Gastrocnemius medialis (tissue), 4 donors: Measurements from ENCODE around the gene B3GNT8. TPM values are rescaled to one million over a fixed set of nuclear protein-coding genes. Genes with fewer than 3 reads are reported as not detected.

Experiments used
- ATAC-seq, 2 donors: fragments of 150-250 bp; one replicate each; pipeline ENCODE4 v1.9.1; 2016
- DNase-seq, 2 donors: peaks; one replicate each; pipeline ENCODE4 v3.0.0-alpha.2; 2019
- H3K27ac ChIP-seq, 4 donors: fragments of 200-600 bp; sonication (generic); 1 replicate in 1 of 4; 2 replicates in 3 of 4; pipeline ENCODE4 v1.5.1; 2016 to 2018; ENCODE audit warnings: mild to moderate bottlenecking in 2 of 4, moderate library complexity in 1 of 4
- H3K27me3 ChIP-seq, 3 donors: fragments of 200-600 bp; sonication (generic) in 2 of 3; 1 replicate in 1 of 3; 2 replicates in 2 of 3; pipeline versions ENCODE4 v1.5.1 to v1.6.0; 2016 to 2019; ENCODE audit warnings: mild to moderate bottlenecking in 1 of 3, moderate library complexity in 1 of 3
- H3K36me3 ChIP-seq, 2 donors: fragments of 200-600 bp; sonication (generic) in 1 of 2; one replicate each; pipeline ENCODE4 v1.5.1; 2017 to 2018
- H3K4me1 ChIP-seq, 2 donors: fragments of 200-600 bp; sonication (generic) in 1 of 2; one replicate each; pipeline ENCODE4 v1.5.1; 2016 to 2017; ENCODE audit warnings: mild to moderate bottlenecking in 2 of 2
- H3K4me3 ChIP-seq, 4 donors: fragments of 200-600 bp; sonication (generic) in 3 of 4; 1 replicate in 1 of 4; 2 replicates in 3 of 4; pipeline ENCODE4 v1.5.1; 2016 to 2019; ENCODE audit warnings: mild to moderate bottlenecking in 2 of 4
- H3K9me3 ChIP-seq, 3 donors: fragments of 200-600 bp; sonication (generic) in 2 of 3; 1 replicate in 1 of 3; 2 replicates in 2 of 3; pipeline ENCODE4 v1.5.1; 2016 to 2019
- POLR2A ChIP-seq, 2 donors: fragments of 450-650 bp; IDR thresholded peaks; one replicate each; pipeline ENCODE4 v1.6.1; 2017; ENCODE audit warnings: antibody characterized with exemption in 2 of 2, mild to moderate bottlenecking in 2 of 2, moderate library complexity in 2 of 2
- in situ Hi-C, 4 donors: fragments of 200-750 bp; cut with MboI; loops; one replicate each; pipeline versions ENCODE4 v1.15.0 to v1.8.0; 2017; ENCODE audit warnings: low sequenced_read_pairs in 4 of 4
- intact Hi-C: fragments of 100-400 bp; cut with DNase I; formaldehyde crosslinking; loops from one replicate; pipeline ENCODE4 v1.15.1; 2023; ENCODE audit warnings: low total_unique reads
- total RNA-seq, 4 donors: library from RNA; depleted of rRNA; stranded (reverse); fragments of >200 nt; gene quantifications; one replicate each; pipeline versions ENCODE4 v1.1.0 to v1.2.3, GENCODE V29; 2016
- TF ChIP-seq, protein P1 (sequence below), 5 experiments: fragments of 450-650 bp in 3 of 5; fragments of 200-600 bp in 2 of 5; sonication (generic) in 2 of 5; IDR thresholded peaks in 4 of 5; conservative IDR thresholded peaks in 1 of 5; 1 replicate in 4 of 5; 2 replicates in 1 of 5; pipeline ENCODE4 v1.5.1; 2016 to 2019; ENCODE audit warnings: antibody characterized with exemption in 5 of 5, mild to moderate bottlenecking in 3 of 5, moderate library complexity in 3 of 5

The B3GNT8 gene
- total RNA-seq, 4 donors from 2014 or later = 0.24 to 0.33 (median 0.33) TPM; not detected in 1

DNA sequence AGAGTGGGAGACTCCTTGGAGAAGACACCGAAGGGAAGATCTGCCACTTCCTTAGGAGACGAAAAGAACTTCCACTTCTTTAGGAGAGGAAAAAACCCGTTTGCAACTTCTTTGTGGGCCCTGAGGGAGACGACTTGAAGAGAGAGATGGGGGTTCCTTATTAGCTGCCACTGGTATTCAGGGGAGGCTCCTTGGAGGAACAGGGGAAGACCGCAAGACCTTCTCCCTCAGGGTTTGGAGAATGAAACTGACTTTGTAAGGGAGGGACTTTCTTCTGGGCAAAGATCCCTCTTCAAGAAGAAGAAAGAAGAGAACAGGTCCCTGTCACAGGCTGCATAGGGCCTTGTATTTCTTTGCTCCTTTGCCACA, 29.1 kb downstream of the B3GNT8 start:
- intact Hi-C loops (loop anchor here (2.0 kb wide), 1 partner anchor 17 kb away; no protein-coding TSS in a partner anchor), in situ Hi-C loops (no loop called here)
- Histone ChIP-seq H3K4me1 (peaks cover 25 to 27% of the 10 kb centered on the region in 2 donors), H3K36me3 (no peaks in the 10 kb centered on the region), H3K27me3 (no peaks in the 10 kb centered on the region), H3K27ac (peak overlapping the region; percentile 90 to 97 (median 94)), H3K9me3 (no peaks in the 10 kb centered on the region), H3K4me3 (peak overlapping the region; percentile 73 to 95 (median 92))
- peak in 1 of 2 donors; percentile 7 for ATAC-seq
- DNase-seq = no peak
- TF ChIP-seq POLR2A (IDR thresholded peaks at IDR 0.05) = no peak
- TF ChIP-seq, protein P1, sequence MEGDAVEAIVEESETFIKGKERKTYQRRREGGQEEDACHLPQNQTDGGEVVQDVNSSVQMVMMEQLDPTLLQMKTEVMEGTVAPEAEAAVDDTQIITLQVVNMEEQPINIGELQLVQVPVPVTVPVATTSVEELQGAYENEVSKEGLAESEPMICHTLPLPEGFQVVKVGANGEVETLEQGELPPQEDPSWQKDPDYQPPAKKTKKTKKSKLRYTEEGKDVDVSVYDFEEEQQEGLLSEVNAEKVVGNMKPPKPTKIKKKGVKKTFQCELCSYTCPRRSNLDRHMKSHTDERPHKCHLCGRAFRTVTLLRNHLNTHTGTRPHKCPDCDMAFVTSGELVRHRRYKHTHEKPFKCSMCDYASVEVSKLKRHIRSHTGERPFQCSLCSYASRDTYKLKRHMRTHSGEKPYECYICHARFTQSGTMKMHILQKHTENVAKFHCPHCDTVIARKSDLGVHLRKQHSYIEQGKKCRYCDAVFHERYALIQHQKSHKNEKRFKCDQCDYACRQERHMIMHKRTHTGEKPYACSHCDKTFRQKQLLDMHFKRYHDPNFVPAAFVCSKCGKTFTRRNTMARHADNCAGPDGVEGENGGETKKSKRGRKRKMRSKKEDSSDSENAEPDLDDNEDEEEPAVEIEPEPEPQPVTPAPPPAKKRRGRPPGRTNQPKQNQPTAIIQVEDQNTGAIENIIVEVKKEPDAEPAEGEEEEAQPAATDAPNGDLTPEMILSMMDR (IDR thresholded peaks at IDR 0.05 in 4 of 5, conservative IDR thresholded peaks at IDR 0.05 in 1 of 5) = no peak

DNA sequence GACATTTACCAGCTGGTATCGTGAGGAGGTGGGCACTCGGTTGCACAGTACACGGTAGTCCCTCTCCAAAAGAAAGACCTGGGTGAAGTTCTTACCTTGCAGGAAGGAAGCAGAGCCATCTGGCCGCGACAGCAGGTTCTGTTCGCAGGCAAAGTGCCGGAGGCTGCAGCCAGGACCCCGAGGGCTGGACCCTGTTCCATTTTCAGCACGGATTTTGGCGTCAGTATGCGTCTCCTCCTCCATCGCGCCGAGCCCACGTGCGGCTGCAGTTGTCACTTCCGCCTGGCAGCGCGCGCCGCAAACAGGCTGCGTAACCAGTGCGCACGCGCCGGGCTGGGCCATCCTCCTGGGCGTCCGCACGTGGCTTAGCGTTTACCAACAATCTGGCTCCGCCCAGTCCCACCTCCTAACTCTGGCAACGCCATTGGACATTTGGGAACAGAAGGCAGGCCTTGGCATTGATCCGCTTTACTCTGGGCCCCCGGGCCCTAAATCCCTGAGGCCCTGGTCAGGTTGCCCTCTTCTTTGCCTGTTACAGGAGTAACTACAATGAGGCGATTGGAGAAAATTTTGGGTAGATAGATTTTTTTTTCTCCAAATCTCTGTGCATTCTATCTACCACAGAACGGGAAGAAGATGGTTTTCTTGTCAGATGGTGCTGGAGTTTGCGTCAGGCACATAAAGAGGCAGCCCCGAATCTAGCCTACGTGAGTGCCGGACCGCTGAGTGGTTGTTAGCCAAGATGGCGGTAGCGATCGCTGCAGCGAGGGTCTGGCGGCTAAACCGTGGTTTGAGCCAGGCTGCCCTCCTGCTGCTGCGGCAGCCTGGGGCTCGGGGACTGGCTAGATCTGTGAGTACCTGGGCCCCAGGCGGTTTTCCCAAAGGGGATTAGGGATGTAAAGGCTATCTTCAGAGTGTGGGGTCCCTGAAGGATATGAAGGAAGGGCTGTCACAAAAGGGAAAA, 29.8 kb downstream of the B3GNT8 start, which contains the start of the genes BCKDHA and EXOSC5:
Gene BCKDHA (plus strand): TSS at position 733 of the 964 bp plus-strand sequence. CDS start 10 bp downstream, at position 743.
Gene EXOSC5 (minus strand): TSS at position 274 of the 964 bp plus-strand sequence. CDS start 31 bp downstream, at position 243.
- Histone ChIP-seq H3K27me3 (no peaks in the 10 kb centered on the region), H3K4me1 (peaks cover 23 to 25% of the 10 kb centered on the region in 2 donors), H3K36me3 (no peaks in the 10 kb centered on the region), H3K27ac (peak within 1 kb of the TSS; percentile 90 to 97 (median 94)), H3K9me3 (no peaks in the 10 kb centered on the region), H3K4me3 (peak within 1 kb of the TSS; percentile 89 to 95 (median 92))
- intact Hi-C loops = loop anchor here (1.0 to 2.0 kb wide), 4 partner anchors 17 to 134 kb away; partner anchors contain the start of genes B9D2 and DMAC2
- in situ Hi-C loops = no loop called here
- TF ChIP-seq POLR2A (IDR thresholded peaks at IDR 0.05) = peak; percentile 50 to 67
- TF ChIP-seq, protein P1 (IDR thresholded peaks at IDR 0.05 in 4 of 5, conservative IDR thresholded peaks at IDR 0.05 in 1 of 5) = peak in 1 of 5 experiments; percentile 12
- DNase-seq (peak; percentile 99 to 100), ATAC-seq (peak; percentile 98 to 99)

DNA sequence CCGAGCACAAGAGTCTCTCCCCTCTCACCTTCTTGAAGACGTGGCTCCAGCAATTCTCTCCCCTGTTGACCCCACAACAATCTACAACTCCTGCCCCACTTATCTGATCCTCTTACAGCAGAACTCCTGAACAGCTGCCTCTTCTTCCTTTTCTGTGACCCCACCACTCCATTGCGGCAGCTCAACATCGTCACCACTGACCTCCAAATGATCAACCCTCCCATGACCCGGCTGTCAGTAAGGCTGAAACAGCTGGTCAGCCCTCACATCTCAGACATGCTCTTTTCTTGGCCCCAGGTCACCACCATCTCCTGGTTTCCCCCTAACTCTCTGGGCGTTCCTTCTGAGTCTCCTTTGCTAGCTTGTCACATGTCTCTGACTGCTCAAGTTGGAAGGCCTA, 31.8 kb downstream of the B3GNT8 start:
- Histone ChIP-seq H3K9me3 (no peaks in the 10 kb centered on the region), H3K27me3 (no peaks in the 10 kb centered on the region), H3K4me1 (peaks cover 23 to 25% of the 10 kb centered on the region in 2 donors), H3K27ac (no peak overlapping the region), H3K36me3 (peaks cover 0 to 16% of the 10 kb centered on the region in 2 donors), H3K4me3 (no peak overlapping the region)
- intact Hi-C loops (no loop called here), in situ Hi-C loops (no loop called here)
- TF ChIP-seq, protein P1 (IDR thresholded peaks at IDR 0.05 in 4 of 5, conservative IDR thresholded peaks at IDR 0.05 in 1 of 5) = no peak
- TF ChIP-seq POLR2A (IDR thresholded peaks at IDR 0.05) = no peak
- ATAC-seq (no peak), DNase-seq (no peak)

DNA sequence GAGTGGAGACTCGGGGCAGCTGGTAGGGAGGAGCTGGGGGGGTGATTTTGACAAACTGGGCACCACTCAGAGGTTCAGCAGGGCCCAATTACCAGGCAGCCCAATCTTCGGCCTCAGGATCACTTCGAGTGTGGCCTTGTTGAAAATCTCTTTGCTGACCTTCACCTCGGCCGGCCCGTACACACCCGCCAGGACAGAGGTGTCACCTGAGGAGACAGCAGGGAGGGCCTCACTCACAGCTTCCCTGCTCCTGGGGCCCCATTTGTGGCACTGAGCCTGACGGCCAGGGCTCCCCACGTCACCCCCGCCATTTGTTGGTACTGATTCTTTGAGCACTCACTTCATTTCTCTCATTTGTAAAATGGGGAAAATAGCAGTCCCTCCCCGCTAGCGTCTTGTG, 34.4 kb downstream of the B3GNT8 start:
- H3K27ac ChIP-seq = no peak overlapping the region
- no peaks in the 10 kb centered on the region for H3K27me3 ChIP-seq
- H3K9me3 ChIP-seq = no peaks in the 10 kb centered on the region
- peaks cover 0 to 42% of the 10 kb centered on the region in 2 donors for H3K36me3 ChIP-seq
- in situ Hi-C loops = no loop called here
- no peak overlapping the region for H3K4me3 ChIP-seq
- peaks cover 9 to 11% of the 10 kb centered on the region in 2 donors for H3K4me1 ChIP-seq
- intact Hi-C loops = no loop called here
- DNase-seq = no peak
- TF ChIP-seq, protein P1 (IDR thresholded peaks at IDR 0.05 in 4 of 5, conservative IDR thresholded peaks at IDR 0.05 in 1 of 5) = no peak
- no peak for TF ChIP-seq POLR2A (IDR thresholded peaks at IDR 0.05)
- no peak for ATAC-seq
